ENCODE data around the gene PRX.
"Not testable (repeated sequence)": the region's sequence is repeated elsewhere in the genome, so short reads cannot be mapped to it uniquely, and the experiment has no call there.

Gene PRX

GRCh38 chr19:40411958-40412499 is 1.1 kb downstream of the PRX start:
- FAIRE-seq, result no peak

GRCh38 chr19:40411125-40411842 is 1.9 kb downstream of the PRX start:
- FAIRE-seq, result no peak

- FAIRE-seq, result no peak
These were observed 3.2 kb downstream of the PRX start for GRCh38 chr19:40410030-40410389.

- FAIRE-seq, result not testable (repeated sequence)
These were observed 4.6 kb downstream of the PRX start for GRCh38 chr19:40408598-40408925.

- no peak for FAIRE-seq
These were observed 5.2 kb downstream of the PRX start for GRCh38 chr19:40407714-40408597.

GRCh38 chr19:40403262-40403984 is 9.8 kb downstream of the PRX start:
- FAIRE-seq, result no peak

- FAIRE-seq, result no peak
These were observed 12.6 kb downstream of the PRX start for GRCh38 chr19:40400559-40400958.

- FAIRE-seq, result no peak
These were observed 14.6 kb downstream of the PRX start for GRCh38 chr19:40398417-40399131.

- no peak for FAIRE-seq
These were observed 15.6 kb downstream of the PRX start for GRCh38 chr19:40397568-40397906.

- FAIRE-seq, result no peak
These were observed 16.2 kb downstream of the PRX start for GRCh38 chr19:40396886-40397567.

GRCh38 chr19:40395956-40396355 is 17.2 kb downstream of the PRX start:
- FAIRE-seq, result no peak

GRCh38 chr19:40394816-40395210 is 18.4 kb downstream of the PRX start:
- FAIRE-seq, result no peak

GRCh38 chr19:40393894-40394815 is 19.0 kb downstream of the PRX start:
- no peak for FAIRE-seq

- FAIRE-seq, result no peak
These were observed 20.2 kb downstream of the PRX start for GRCh38 chr19:40392894-40393517.

- FAIRE-seq, result no peak
These were observed 21.1 kb downstream of the PRX start for GRCh38 chr19:40392123-40392522.

- FAIRE-seq, result no peak
These were observed 23.0 kb downstream of the PRX start, which contains the start of gene HIPK4 for GRCh38 chr19:40390084-40390742. Gene HIPK4, minus strand, starts transcription at chr19:40390181. Its CDS starts 279 bp downstream, at chr19:40389902.

GRCh38 chr19:40389404-40390083 is 23.6 kb downstream of the PRX start:
- FAIRE-seq, result no peak

GRCh38 chr19:40388481-40388880 is 24.7 kb downstream of the PRX start:
- FAIRE-seq, result no peak

- FAIRE-seq, result no peak
These were observed 26.0 kb downstream of the PRX start for GRCh38 chr19:40387155-40387554.

Data from A204.1 (cell line).